GM21737 (cell line): ENCODE results near the gene UTP14C.
"Not testable (repeated sequence)": the region's sequence is repeated elsewhere in the genome, so short reads cannot be mapped to it uniquely, and the experiment has no call there.

Experiments used
- ATAC-seq: cut with Tn5 transposase; IDR thresholded peaks from one replicate; pipeline ENCODE4 v1.9.1; 2021; ENCODE audit warnings: mild to moderate bottlenecking, moderate library complexity; ENCODE audit not compliant: unreplicated experiment

UTP14C gene

GRCh38 chr13:52003541-52003940, 20.9 kb upstream of the UTP14C start:
- ATAC-seq: no peak

GRCh38 chr13:52004511-52005170, 19.9 kb upstream of the UTP14C start:
- no peak for ATAC-seq

GRCh38 chr13:52005841-52006522, 18.5 kb upstream of the UTP14C start:
- no peak for ATAC-seq

- ATAC-seq: no peak
These were observed 17.8 kb upstream of the UTP14C start for GRCh38 chr13:52006523-52007245.

GRCh38 chr13:52009946-52010345, 14.5 kb upstream of the UTP14C start:
- ATAC-seq: no peak

GRCh38 chr13:52010890-52011631, 13.4 kb upstream of the UTP14C start, which contains the start of gene ATP7B:
ATP7B (minus strand) TSS chr13:52011450; CDS start chr13:52011337, 113 bp downstream.
- ATAC-seq: peak; percentile 8

- peak; percentile 99 for ATAC-seq
These were observed 12.6 kb upstream of the UTP14C start, which contains the start of gene ALG11 for GRCh38 chr13:52011632-52012511. ALG11 (plus strand) TSS chr13:52012398; CDS start chr13:52012419, 21 bp downstream.

GRCh38 chr13:52012512-52012836, 12.0 kb upstream of the UTP14C start:
- no peak for ATAC-seq

- no peak for ATAC-seq
These were observed 8.2 kb upstream of the UTP14C start for GRCh38 chr13:52016296-52016695.

- no peak for ATAC-seq
These were observed 4.3 kb upstream of the UTP14C start for GRCh38 chr13:52020191-52020590.

GRCh38 chr13:52022356-52022755, 2.1 kb upstream of the UTP14C start:
- no peak for ATAC-seq

- ATAC-seq: no peak
These were observed 1.2 kb downstream of the UTP14C start for GRCh38 chr13:52025475-52026245.

GRCh38 chr13:52026246-52026626, 1.7 kb downstream of the UTP14C start:
- ATAC-seq: no peak

GRCh38 chr13:52027832-52028231, 3.3 kb downstream of the UTP14C start:
- ATAC-seq: no peak

GRCh38 chr13:52029569-52029968, 5.1 kb downstream of the UTP14C start:
- ATAC-seq: no peak

- not testable (repeated sequence) for ATAC-seq
These were observed 5.9 kb downstream of the UTP14C start for GRCh38 chr13:52030401-52030800.

- no peak for ATAC-seq
These were observed 8.5 kb downstream of the UTP14C start for GRCh38 chr13:52033039-52033438.

- ATAC-seq: no peak
These were observed 10.2 kb downstream of the UTP14C start for GRCh38 chr13:52034616-52035226.

GRCh38 chr13:52036037-52036436, 11.5 kb downstream of the UTP14C start:
- no peak for ATAC-seq
